AG10803 (cell line): ENCODE results near the gene PRXL2A.
"Not testable (repeated sequence)": the region's sequence is repeated elsewhere in the genome, so short reads cannot be mapped to it uniquely, and the experiment has no call there.

Source experiments
- DNase-seq: peaks from one replicate; pipeline ENCODE4 v3.0.0; 2010; ENCODE audit warnings: low read depth
- H3K4me3 ChIP-seq: 2 replicates; pipeline ENCODE4 v1.5.1; 2011; ENCODE audit warnings: mild to moderate bottlenecking, low read length, control low read depth
- CTCF ChIP-seq: conservative IDR thresholded peaks from 2 replicates; pipeline ENCODE4 v1.5.1; 2011; ENCODE audit warnings: mild to moderate bottlenecking, low read length, control low read depth, inconsistent platforms

The PRXL2A gene

GRCh38 chr10:80472234-80473095, 64.1 kb downstream of the PRXL2A start:
- no peak overlapping the region for H3K4me3 ChIP-seq
- TF ChIP-seq CTCF, result no peak
- DNase-seq, result peak; percentile 72

- H3K4me3 ChIP-seq, result no peak overlapping the region
- no peak for TF ChIP-seq CTCF
- no peak for DNase-seq
Observed at GRCh38 chr10:80473096-80473657, 64.8 kb downstream of the PRXL2A start.

- no peak for TF ChIP-seq CTCF
- H3K4me3 ChIP-seq, result no peak overlapping the region
- DNase-seq, result no peak
Observed at GRCh38 chr10:80473692-80474596, 65.6 kb downstream of the PRXL2A start.

GRCh38 chr10:80474597-80474910, 66.2 kb downstream of the PRXL2A start:
- no peak for TF ChIP-seq CTCF
- no peak overlapping the region for H3K4me3 ChIP-seq

GRCh38 chr10:80474941-80475340, 66.6 kb downstream of the PRXL2A start:
- H3K4me3 ChIP-seq, result no peak overlapping the region
- TF ChIP-seq CTCF, result no peak
- DNase-seq, result no peak

More at GRCh38 chr10:80474597-80474910, 66.2 kb downstream of the PRXL2A start:
- no peak for DNase-seq

GRCh38 chr10:80475641-80476040, 67.3 kb downstream of the PRXL2A start:
- not testable (repeated sequence) for DNase-seq, H3K4me3 ChIP-seq

GRCh38 chr10:80476685-80477084, 68.3 kb downstream of the PRXL2A start:
- no peak for TF ChIP-seq CTCF
- H3K4me3 ChIP-seq, result no peak overlapping the region
- DNase-seq, result no peak
